A673 (cell line): ENCODE results near the gene SAMD11. TPM values are rescaled to one million over a fixed set of nuclear protein-coding genes. Genes with fewer than 3 reads are reported as not detected.
"Not testable (repeated sequence)": the region's sequence is repeated elsewhere in the genome, so short reads cannot be mapped to it uniquely, and the experiment has no call there.

Source experiments
- BruUV-seq: library from RNA; stranded (reverse); fragments of 400-500 nt; replicated peaks from 2 replicates; lab custom pipeline; 2021; lab: Mats Ljungman, UMichigan
- CTCF ChIA-PET: fragments of 300-600 bp; sonication (Branson Sonifier 250); formaldehyde crosslinking; loops from one replicate; lab custom pipeline; 2022; ENCODE audit warnings: antibody characterized with exemption; lab: Charles Lee
- POLR2A ChIA-PET: fragments of 300-600 bp; sonication (Branson Sonifier 250); formaldehyde crosslinking; loops from one replicate; lab custom pipeline; 2022; ENCODE audit warnings: antibody characterized with exemption; ENCODE audit not compliant: low non-redundant PET; lab: Charles Lee
- DNase-seq: peaks from one replicate; pipeline ENCODE4 v3.0.0-alpha.2; 2015; ENCODE audit warnings: low spot score
- H3K27ac ChIP-seq: fragments of 200-600 bp; sonication (generic); 2 replicates; pipeline ENCODE4 v1.5.1; 2016; ENCODE audit warnings: mixed run types, low read depth, mild to moderate bottlenecking, mixed read lengths, antibody characterized with exemption, low read length; ENCODE audit not compliant: poor library complexity, severe bottlenecking
- H3K27me3 ChIP-seq: fragments of 200-600 bp; sonication (generic); replicated peaks from 2 replicates; pipeline ENCODE4 v1.6.1; 2017; ENCODE audit warnings: mixed run types, low read depth, mild to moderate bottlenecking, mixed read lengths, antibody characterized with exemption, low read length; ENCODE audit not compliant: insufficient read depth, poor library complexity
- H3K36me3 ChIP-seq: fragments of 200-600 bp; sonication (generic); 2 replicates; pipeline ENCODE4 v1.6.1; 2016; ENCODE audit warnings: mixed run types, mild to moderate bottlenecking, mixed read lengths, antibody characterized with exemption, low read length; ENCODE audit not compliant: insufficient read depth, poor library complexity, severe bottlenecking
- H3K4me1 ChIP-seq: fragments of 200-600 bp; sonication (generic); 2 replicates; pipeline ENCODE4 v1.6.1; 2017; ENCODE audit warnings: mixed run types, mild to moderate bottlenecking, mixed read lengths, antibody characterized with exemption, low read length; ENCODE audit not compliant: insufficient read depth, poor library complexity, severe bottlenecking
- H3K4me3 ChIP-seq: fragments of 200-600 bp; sonication (generic); 2 replicates; pipeline ENCODE4 v1.5.1; 2016; ENCODE audit warnings: low read depth, mixed run types, mild to moderate bottlenecking, mixed read lengths, low read length; ENCODE audit not compliant: poor library complexity, severe bottlenecking
- H3K9me3 ChIP-seq: fragments of 200-600 bp; sonication (generic); 2 replicates; pipeline ENCODE4 v1.6.1; 2016; ENCODE audit warnings: mixed run types, low read depth, mild to moderate bottlenecking, mixed read lengths, antibody characterized with exemption, low read length; ENCODE audit not compliant: poor library complexity, severe bottlenecking
- EZH2 ChIP-seq: fragments of 200-600 bp; sonication (generic); IDR thresholded peaks from 2 replicates; pipeline ENCODE4 v1.6.1; 2017; ENCODE audit warnings: borderline replicate concordance, low read depth, mild to moderate bottlenecking, mixed read lengths, antibody characterized with exemption, low read length; ENCODE audit not compliant: poor library complexity, severe bottlenecking
- intact Hi-C: fragments of 100-400 bp; cut with micrococcal nuclease; formaldehyde crosslinking; loops from one replicate; pipeline ENCODE4 v1.10.0; 2022; ENCODE audit not compliant: unreplicated experiment
- total RNA-seq: library from RNA; stranded (reverse); gene quantifications from 2 replicates; pipeline ENCODE4 v1.2.3, GENCODE V29; 2021
- TF ChIP-seq, protein P1 (sequence below): fragments of 300-800, 200-600 bp; sonication (generic); conservative IDR thresholded peaks from 2 replicates; pipeline ENCODE4 v1.5.1; 2017; ENCODE audit warnings: low read depth, mild to moderate bottlenecking, antibody characterized with exemption, low read length, moderate library complexity, mixed read lengths

SAMD11 gene
- total RNA-seq, 1 experiment from 2014 or later = 28.4 TPM

DNA sequence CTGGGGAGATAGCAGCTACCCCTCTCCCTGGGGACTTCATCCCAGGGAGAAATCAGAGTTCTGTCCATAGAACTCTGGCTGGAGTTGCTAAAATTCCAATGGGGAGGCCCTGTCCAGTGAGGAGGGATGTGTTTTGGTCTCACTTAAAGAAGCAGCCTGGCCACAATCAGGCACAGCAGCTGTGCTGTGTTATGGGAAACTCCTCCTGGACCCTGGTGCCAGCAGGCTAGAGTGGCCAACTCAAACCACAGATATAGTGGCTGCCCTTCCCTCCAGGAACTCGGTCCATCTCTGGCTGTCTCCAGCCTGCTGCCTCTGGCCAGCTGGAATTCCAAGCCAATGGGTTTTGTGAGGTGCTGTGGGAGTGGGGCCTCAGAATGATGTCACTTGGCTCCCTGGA lies 37.4 kb upstream of the SAMD11 start:
- Histone ChIP-seq H3K4me1 (no peaks in the 10 kb centered on the region), H3K27ac (no peak overlapping the region), H3K9me3 (no peaks in the 10 kb centered on the region), H3K4me3 (no peak overlapping the region), H3K27me3 (peaks cover 6% of the 10 kb centered on the region), H3K36me3 (no peaks in the 10 kb centered on the region)
- intact Hi-C loops = no loop called here
- ChIA-PET CTCF (no interaction called here), POLR2A (no interaction called here)
- BruUV-seq = no TSS peak
- TF ChIP-seq, protein P1, sequence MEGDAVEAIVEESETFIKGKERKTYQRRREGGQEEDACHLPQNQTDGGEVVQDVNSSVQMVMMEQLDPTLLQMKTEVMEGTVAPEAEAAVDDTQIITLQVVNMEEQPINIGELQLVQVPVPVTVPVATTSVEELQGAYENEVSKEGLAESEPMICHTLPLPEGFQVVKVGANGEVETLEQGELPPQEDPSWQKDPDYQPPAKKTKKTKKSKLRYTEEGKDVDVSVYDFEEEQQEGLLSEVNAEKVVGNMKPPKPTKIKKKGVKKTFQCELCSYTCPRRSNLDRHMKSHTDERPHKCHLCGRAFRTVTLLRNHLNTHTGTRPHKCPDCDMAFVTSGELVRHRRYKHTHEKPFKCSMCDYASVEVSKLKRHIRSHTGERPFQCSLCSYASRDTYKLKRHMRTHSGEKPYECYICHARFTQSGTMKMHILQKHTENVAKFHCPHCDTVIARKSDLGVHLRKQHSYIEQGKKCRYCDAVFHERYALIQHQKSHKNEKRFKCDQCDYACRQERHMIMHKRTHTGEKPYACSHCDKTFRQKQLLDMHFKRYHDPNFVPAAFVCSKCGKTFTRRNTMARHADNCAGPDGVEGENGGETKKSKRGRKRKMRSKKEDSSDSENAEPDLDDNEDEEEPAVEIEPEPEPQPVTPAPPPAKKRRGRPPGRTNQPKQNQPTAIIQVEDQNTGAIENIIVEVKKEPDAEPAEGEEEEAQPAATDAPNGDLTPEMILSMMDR = no peak
- no peak for TF ChIP-seq EZH2
- DNase-seq = no peak

DNA sequence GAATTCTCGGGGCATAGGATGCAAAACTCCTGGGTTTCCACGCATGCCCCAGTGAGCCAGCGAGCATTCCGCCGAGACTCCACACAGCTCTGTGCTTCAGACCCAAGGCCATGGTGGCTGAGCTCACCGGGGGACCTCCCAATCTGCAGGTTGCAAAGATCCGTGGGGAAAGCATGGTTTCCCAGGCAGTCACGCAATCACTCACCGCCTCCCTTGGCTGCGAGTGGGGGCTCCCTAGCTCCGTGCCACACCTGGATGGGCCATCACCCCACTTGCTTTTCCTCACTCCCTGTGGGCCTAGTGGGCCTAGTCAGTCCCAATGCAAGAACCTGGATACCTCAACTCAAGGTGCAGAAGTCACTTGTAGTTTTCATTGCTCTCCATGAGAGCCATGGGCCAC lies 37.0 kb upstream of the SAMD11 start:
- peaks cover 1% of the 10 kb centered on the region for H3K27me3 ChIP-seq
- BruUV-seq = no TSS peak
- no peaks in the 10 kb centered on the region for H3K4me1 ChIP-seq
- no peaks in the 10 kb centered on the region for H3K9me3 ChIP-seq
- H3K27ac ChIP-seq = no peak overlapping the region
- no peak overlapping the region for H3K4me3 ChIP-seq
- CTCF ChIA-PET = no interaction called here
- DNase-seq = no peak
- no peaks in the 10 kb centered on the region for H3K36me3 ChIP-seq
- TF ChIP-seq, protein P1 = no peak
- no peak for TF ChIP-seq EZH2
- POLR2A ChIA-PET = no interaction called here
- intact Hi-C loops = no loop called here

DNA sequence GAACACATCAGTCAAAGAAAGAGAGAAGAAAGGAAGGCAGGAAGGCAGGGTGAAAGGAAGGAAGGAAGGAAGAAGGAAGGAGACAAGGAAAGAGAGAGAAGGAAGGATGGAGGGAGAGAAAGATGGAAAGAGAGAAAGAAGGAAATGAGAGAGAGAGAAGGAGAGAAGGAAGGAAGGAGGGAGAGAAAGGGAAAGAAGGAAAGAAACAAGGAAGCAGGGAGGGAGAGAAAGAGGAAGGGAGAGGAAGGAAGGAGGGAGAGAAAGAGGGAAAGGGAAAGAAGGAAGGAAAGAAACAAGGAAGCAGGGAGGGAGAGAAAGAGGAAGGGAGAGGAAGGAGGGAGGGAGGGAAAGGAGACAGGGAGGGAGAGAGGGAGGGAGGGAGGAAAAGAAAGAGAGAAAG lies 35.4 kb upstream of the SAMD11 start:
- H3K9me3 ChIP-seq = no peaks in the 10 kb centered on the region
- POLR2A ChIA-PET = no interaction called here
- no peak for TF ChIP-seq EZH2
- TF ChIP-seq, protein P1 = no peak
- DNase-seq = no peak
- intact Hi-C loops = no loop called here
- CTCF ChIA-PET = no interaction called here
- BruUV-seq = no TSS peak
- no peaks in the 10 kb centered on the region for H3K27me3 ChIP-seq
- no peak overlapping the region for H3K4me3 ChIP-seq
- H3K36me3 ChIP-seq = no peaks in the 10 kb centered on the region
- no peaks in the 10 kb centered on the region for H3K4me1 ChIP-seq
- H3K27ac ChIP-seq = no peak overlapping the region

DNA sequence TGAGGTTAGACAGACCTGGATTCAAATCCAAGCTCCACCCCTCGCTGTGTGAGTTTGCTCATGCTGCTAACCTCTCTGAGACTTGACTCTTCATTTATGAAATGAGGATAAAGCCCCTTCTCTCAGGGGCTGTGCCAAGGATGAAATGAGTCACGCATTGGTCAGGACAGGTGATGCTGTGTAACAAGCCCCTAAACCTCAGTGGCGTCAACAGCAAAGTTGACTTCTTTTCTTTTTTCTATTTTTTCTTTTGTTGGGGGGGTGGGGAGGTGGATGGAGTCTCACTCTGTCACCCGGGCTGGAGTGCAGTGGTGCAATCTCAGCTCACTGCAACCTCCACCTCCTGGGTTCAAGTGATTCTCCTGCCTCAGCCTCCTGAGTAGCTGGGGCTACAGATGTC lies 33.9 kb upstream of the SAMD11 start:
- DNase-seq, H3K9me3 ChIP-seq, H3K36me3 ChIP-seq, H3K27me3 ChIP-seq, H3K4me1 ChIP-seq, BruUV-seq, intact Hi-C loops, POLR2A ChIA-PET, H3K27ac ChIP-seq, H3K4me3 ChIP-seq: not testable (repeated sequence)
- CTCF ChIA-PET = interaction anchor here (0.7 kb wide), 1 partner anchor 235 kb away, joined by 3 read pairs; no protein-coding TSS in a partner anchor

DNA sequence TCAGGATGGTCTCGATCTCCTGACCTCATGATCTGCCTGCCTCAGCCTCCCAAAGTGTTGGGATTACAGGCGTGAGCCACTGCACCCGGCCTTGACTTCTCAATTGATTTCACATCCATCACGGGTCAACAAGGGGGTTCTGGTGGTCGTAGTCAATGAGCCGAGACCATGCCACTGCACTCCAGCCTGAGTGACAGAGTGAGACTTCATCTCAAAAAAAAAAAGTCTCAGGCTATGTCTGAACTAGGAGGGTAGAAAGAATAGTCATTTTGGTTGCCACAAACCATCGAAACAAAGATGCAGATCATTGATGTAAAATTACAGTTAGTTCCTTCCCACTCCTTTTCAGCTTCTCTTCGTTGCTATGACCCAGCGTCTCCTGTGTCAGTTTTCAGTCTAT lies 33.5 kb upstream of the SAMD11 start:
- DNase-seq, H3K9me3 ChIP-seq, H3K36me3 ChIP-seq, H3K27ac ChIP-seq, POLR2A ChIA-PET, BruUV-seq, H3K4me3 ChIP-seq, H3K27me3 ChIP-seq, intact Hi-C loops, H3K4me1 ChIP-seq: not testable (repeated sequence)
- CTCF ChIA-PET = interaction anchor here (0.7 kb wide), 1 partner anchor 234 kb away, joined by 3 read pairs; no protein-coding TSS in a partner anchor
